Neuronal stem cell (in vitro differentiated cells): ENCODE data around the gene MARK2.
"Not testable (repeated sequence)": the region's sequence is repeated elsewhere in the genome, so short reads cannot be mapped to it uniquely, and the experiment has no call there.

Experiments used
- DNase-seq: peaks from one replicate; pipeline ENCODE4 v3.0.0-alpha.2; 2013; ENCODE audit warnings: low spot score
- H2AFZ ChIP-seq: one replicate; pipeline ENCODE4 v1.6.1; 2013; ENCODE audit warnings: mild to moderate bottlenecking, low read length, inconsistent platforms
- H2AK5ac ChIP-seq: 2 replicates; pipeline ENCODE4 v1.6.1; 2013; ENCODE audit warnings: low read depth, mild to moderate bottlenecking, inconsistent platforms, low read length, moderate library complexity, mixed read lengths
- H2BK120ac ChIP-seq: 2 replicates; pipeline ENCODE4 v1.6.1; 2013; ENCODE audit warnings: low read depth, mild to moderate bottlenecking, inconsistent platforms, low read length, moderate library complexity, mixed read lengths
- H2BK12ac ChIP-seq: one replicate; pipeline ENCODE4 v1.6.1; 2013; ENCODE audit warnings: low read length, inconsistent platforms
- H2BK15ac ChIP-seq: 2 replicates; pipeline ENCODE4 v1.6.1; 2013; ENCODE audit warnings: mild to moderate bottlenecking, low read length, inconsistent platforms, mixed read lengths
- H2BK5ac ChIP-seq: one replicate; pipeline ENCODE4 v1.6.1; 2013; ENCODE audit warnings: inconsistent platforms, mild to moderate bottlenecking, low read length, moderate library complexity
- H3K14ac ChIP-seq: one replicate; pipeline ENCODE4 v1.6.1; 2013; ENCODE audit warnings: low read length, inconsistent platforms
- H3K18ac ChIP-seq: 2 replicates; pipeline ENCODE4 v1.6.1; 2013; ENCODE audit warnings: low read length, inconsistent platforms
- H3K23ac ChIP-seq: 2 replicates; pipeline ENCODE4 v1.6.1; 2013; ENCODE audit warnings: low read depth, mild to moderate bottlenecking, mixed read lengths, low read length, inconsistent platforms; ENCODE audit not compliant: poor library complexity
- H3K27ac ChIP-seq: replicated peaks from 3 replicates; pipeline ENCODE4 v1.5.1; 2013; ENCODE audit warnings: low read length, inconsistent platforms
- H3K27me3 ChIP-seq, 3 experiments: 2 replicates each; pipeline ENCODE4 v1.6.1; 2013; ENCODE audit warnings: low read length in 3 of 3, mild to moderate bottlenecking in 2 of 3, inconsistent platforms in 1 of 3, low read depth in 1 of 3, mixed read lengths in 1 of 3, moderate library complexity in 1 of 3; ENCODE audit not compliant: control insufficient read depth in 3 of 3, insufficient read depth in 3 of 3
- H3K36me3 ChIP-seq, 2 donors: replicated peaks in 1 of 2; 2 replicates each; pipeline ENCODE4 v1.6.1; 2013; ENCODE audit warnings: low read length in 2 of 2; ENCODE audit not compliant: control insufficient read depth in 2 of 2, insufficient read depth in 2 of 2
- H3K4ac ChIP-seq: 2 replicates; pipeline ENCODE4 v1.6.1; 2013; ENCODE audit warnings: inconsistent platforms, mild to moderate bottlenecking, low read length, moderate library complexity
- H3K4me1 ChIP-seq, 2 donors: 1 replicate in 1 of 2; 2 replicates in 1 of 2; pipeline ENCODE4 v1.6.1; 2013; ENCODE audit warnings: low read length in 2 of 2, low read depth in 1 of 2; ENCODE audit not compliant: control insufficient read depth in 2 of 2, insufficient read depth in 1 of 2
- H3K4me2 ChIP-seq: one replicate; pipeline ENCODE4 v1.6.1; 2013; ENCODE audit warnings: mild to moderate bottlenecking, low read length, inconsistent platforms; ENCODE audit not compliant: insufficient read depth, poor library complexity, severe bottlenecking
- H3K4me3 ChIP-seq, 2 donors: 2 replicates each; pipeline ENCODE4 v1.5.1; 2013; ENCODE audit warnings: low read length in 2 of 2, mild to moderate bottlenecking in 2 of 2, inconsistent platforms in 1 of 2, moderate library complexity in 1 of 2
- H3K79me1 ChIP-seq: one replicate; pipeline ENCODE4 v1.6.1; 2013; ENCODE audit warnings: low read depth, mild to moderate bottlenecking, inconsistent platforms, low read length, moderate library complexity
- H3K9ac ChIP-seq: one replicate; pipeline ENCODE4 v1.6.1; 2013; ENCODE audit warnings: mild to moderate bottlenecking, low read depth, low read length, inconsistent platforms; ENCODE audit not compliant: poor library complexity
- H3K9me3 ChIP-seq, 2 donors: replicated peaks in 1 of 2; 2 replicates each; pipeline versions ENCODE3 to v1.6.1; 2013; ENCODE audit warnings: low read length in 2 of 2, mild to moderate bottlenecking in 2 of 2, inconsistent platforms in 1 of 2, low read depth in 1 of 2, mixed read lengths in 1 of 2, moderate library complexity in 1 of 2; ENCODE audit not compliant: control insufficient read depth in 2 of 2, insufficient read depth in 1 of 2
- H4K8ac ChIP-seq: one replicate; pipeline ENCODE4 v1.6.1; 2013; ENCODE audit warnings: low read depth, mild to moderate bottlenecking, inconsistent platforms, low read length, moderate library complexity
- H4K91ac ChIP-seq: one replicate; pipeline ENCODE4 v1.6.1; 2013; ENCODE audit warnings: low read length, low read depth, mild to moderate bottlenecking, inconsistent platforms; ENCODE audit not compliant: poor library complexity
- WGBS, 2 donors: extraction: QIAGEN DNeasy Blood & Tissue Kit; methylation state at CpG; one replicate each; pipeline ENCODE4 v1.1.7; 2013; ENCODE audit warnings: missing lambda C conversion rate in 2 of 2, mixed read lengths in 1 of 2; ENCODE audit not compliant: insufficient read length in 2 of 2, insufficient replicate concordance in 1 of 2; ENCODE audit errors: extremely low coverage in 2 of 2; 5-methylcytosine and 5-hydroxymethylcytosine counted together

The MARK2 gene

DNA sequence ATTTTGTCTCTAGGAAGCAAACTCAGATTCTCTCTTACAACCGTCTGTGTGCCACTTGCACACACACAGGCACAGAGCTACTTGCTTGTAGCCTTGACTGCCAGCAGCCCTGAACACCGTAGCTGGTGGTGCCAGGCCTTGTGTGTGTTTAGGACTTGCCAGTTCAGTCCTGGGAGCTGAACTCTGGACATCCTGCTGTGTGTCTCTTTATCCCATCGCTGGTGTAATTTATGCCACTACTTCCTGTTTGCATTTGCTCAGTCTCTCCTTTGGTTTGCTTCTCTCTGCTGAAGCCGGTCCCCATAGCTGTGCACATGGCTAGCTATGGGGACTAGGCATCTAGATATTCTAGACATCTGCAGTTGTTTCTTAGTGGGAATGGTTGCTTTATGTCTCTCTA is 24.0 kb downstream of the MARK2 start:
- DNase-seq, result no peak
- H3K9ac ChIP-seq, result no peak overlapping the region
- H3K79me1 ChIP-seq, result peaks cover 6% of the 10 kb centered on the region
- H3K27me3 ChIP-seq, result no peaks in the 10 kb centered on the region
- no peak overlapping the region for H3K4ac ChIP-seq
- no peaks in the 10 kb centered on the region for H3K9me3 ChIP-seq
- H2AK5ac ChIP-seq, result no peak overlapping the region
- H2BK5ac ChIP-seq, result no peak overlapping the region
- no peak overlapping the region for H2BK12ac ChIP-seq
- no peak overlapping the region for H3K18ac ChIP-seq
- no peak overlapping the region for H2AFZ ChIP-seq
- H4K8ac ChIP-seq, result no peak overlapping the region
- H4K91ac ChIP-seq, result no peak overlapping the region
- H3K4me1 ChIP-seq, result peaks cover 3 to 9% of the 10 kb centered on the region in 2 donors
- H2BK15ac ChIP-seq, result no peak overlapping the region
- H3K27ac ChIP-seq, result no peak overlapping the region
- no peak overlapping the region for H3K4me2 ChIP-seq
- peaks cover 4 to 19% of the 10 kb centered on the region in 2 donors for H3K36me3 ChIP-seq
- H2BK120ac ChIP-seq, result no peak overlapping the region
- WGBS, 2 donors, result no CpG with 5 or more reads among the region's 4 CpGs
- no peak overlapping the region for H3K4me3 ChIP-seq
- H3K23ac ChIP-seq, result no peak overlapping the region
- H3K14ac ChIP-seq, result no peak overlapping the region

DNA sequence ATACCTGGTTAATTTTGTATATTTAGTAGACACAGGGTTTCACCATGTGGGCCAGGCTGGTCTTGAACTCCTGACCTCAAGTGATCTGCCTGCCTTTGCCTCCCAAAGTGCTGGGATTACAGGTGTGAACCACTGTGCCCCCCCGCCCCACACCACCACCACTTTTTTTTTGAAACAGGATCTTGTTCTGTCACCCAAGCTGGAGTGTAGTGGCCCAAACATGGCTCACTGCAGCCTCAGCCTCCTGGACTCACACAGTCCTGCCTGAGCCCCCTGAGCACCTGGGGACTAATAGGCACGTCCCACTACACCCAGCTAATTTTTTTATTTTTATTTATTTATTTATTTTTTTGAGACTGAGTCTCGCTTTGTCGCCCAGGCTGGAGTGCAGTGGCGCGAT is 24.7 kb downstream of the MARK2 start:
- H3K79me1 ChIP-seq, H3K14ac ChIP-seq, H2AFZ ChIP-seq, H4K8ac ChIP-seq, H3K18ac ChIP-seq, H3K4me3 ChIP-seq, H3K9ac ChIP-seq, H3K4me1 ChIP-seq, H2BK15ac ChIP-seq, H3K9me3 ChIP-seq, H3K27me3 ChIP-seq, H3K27ac ChIP-seq, DNase-seq, H4K91ac ChIP-seq, H2BK12ac ChIP-seq, H2BK120ac ChIP-seq, H3K4ac ChIP-seq, H3K4me2 ChIP-seq, H2AK5ac ChIP-seq, H3K23ac ChIP-seq, H2BK5ac ChIP-seq: not testable (repeated sequence)
- no CpG with 5 or more reads among the region's 6 CpGs for WGBS, 2 donors
- H3K36me3 ChIP-seq, result peaks cover 4 to 23% of the 10 kb centered on the region in 2 donors

DNA sequence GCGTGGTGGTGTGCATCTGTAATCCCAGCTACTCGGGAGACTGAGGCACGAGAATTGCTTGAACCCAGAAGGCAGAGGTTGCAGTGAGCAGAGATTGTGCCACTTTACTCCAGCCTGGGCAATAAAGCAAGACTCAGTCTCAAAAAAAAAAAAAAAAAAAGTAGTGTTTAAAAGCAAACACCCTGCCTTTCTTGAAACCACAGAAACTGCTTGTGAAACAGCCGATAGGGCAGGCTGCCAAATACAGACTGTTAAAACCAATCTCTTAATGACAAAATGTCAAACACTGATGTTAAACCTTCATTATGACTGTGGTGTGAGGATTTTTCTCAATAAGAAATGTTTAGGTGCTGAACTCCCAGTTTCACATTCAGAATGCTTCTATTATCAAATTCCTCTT is 27.3 kb downstream of the MARK2 start:
- H3K79me1 ChIP-seq, result peaks cover 13% of the 10 kb centered on the region

GRCh38 chr11:63867511-63867910 is 28.6 kb downstream of the MARK2 start:
- Histone ChIP-seq H2BK12ac (no peak overlapping the region), H2AFZ (no peak overlapping the region), H3K79me1 (peaks cover 13% of the 10 kb centered on the region), H4K91ac (no peak overlapping the region), H3K4me1 (peaks cover 9 to 13% of the 10 kb centered on the region in 2 donors), H3K23ac (no peak overlapping the region), H2BK120ac (no peak overlapping the region), H3K36me3 (peaks cover 2 to 18% of the 10 kb centered on the region in 2 donors), H2AK5ac (no peak overlapping the region), H2BK5ac (no peak overlapping the region), H3K4ac (no peak overlapping the region), H3K4me2 (no peak overlapping the region), H3K9ac (no peak overlapping the region), H2BK15ac (no peak overlapping the region), H3K27me3 (no peaks in the 10 kb centered on the region), H3K4me3 (no peak overlapping the region), H3K14ac (no peak overlapping the region), H3K18ac (no peak overlapping the region), H3K27ac (no peak overlapping the region), H3K9me3 (no peaks in the 10 kb centered on the region), H4K8ac (no peak overlapping the region)
- DNase-seq, result no peak
- no CpG with 5 or more reads among the region's 4 CpGs for WGBS, 2 donors

More for the DNA sequence above, 27.3 kb downstream of the MARK2 start:
- H3K4me1 ChIP-seq, result peaks cover 3 to 9% of the 10 kb centered on the region in 2 donors
- no peak overlapping the region for H3K4me3 ChIP-seq
- H3K9ac ChIP-seq, result no peak overlapping the region
- no peak overlapping the region for H3K18ac ChIP-seq
- H3K14ac ChIP-seq, result no peak overlapping the region
- H2BK5ac ChIP-seq, result no peak overlapping the region
- H2BK15ac ChIP-seq, result no peak overlapping the region
- no peak overlapping the region for H2AFZ ChIP-seq
- no peak overlapping the region for H3K23ac ChIP-seq
- no CpG with 5 or more reads among the region's 4 CpGs for WGBS, 2 donors
- no peak overlapping the region for H4K91ac ChIP-seq
- H3K27me3 ChIP-seq, result no peaks in the 10 kb centered on the region
- H3K9me3 ChIP-seq, result no peaks in the 10 kb centered on the region
- no peak overlapping the region for H2BK120ac ChIP-seq
- no peak overlapping the region for H3K4ac ChIP-seq
- H3K36me3 ChIP-seq, result peaks cover 4 to 26% of the 10 kb centered on the region in 2 donors
- H2AK5ac ChIP-seq, result no peak overlapping the region
- no peak overlapping the region for H3K4me2 ChIP-seq
- H3K27ac ChIP-seq, result no peak overlapping the region
- no peak overlapping the region for H4K8ac ChIP-seq
- H2BK12ac ChIP-seq, result no peak overlapping the region
- DNase-seq, result no peak
